Measurements from ENCODE around the gene CEP76.

DNA sequence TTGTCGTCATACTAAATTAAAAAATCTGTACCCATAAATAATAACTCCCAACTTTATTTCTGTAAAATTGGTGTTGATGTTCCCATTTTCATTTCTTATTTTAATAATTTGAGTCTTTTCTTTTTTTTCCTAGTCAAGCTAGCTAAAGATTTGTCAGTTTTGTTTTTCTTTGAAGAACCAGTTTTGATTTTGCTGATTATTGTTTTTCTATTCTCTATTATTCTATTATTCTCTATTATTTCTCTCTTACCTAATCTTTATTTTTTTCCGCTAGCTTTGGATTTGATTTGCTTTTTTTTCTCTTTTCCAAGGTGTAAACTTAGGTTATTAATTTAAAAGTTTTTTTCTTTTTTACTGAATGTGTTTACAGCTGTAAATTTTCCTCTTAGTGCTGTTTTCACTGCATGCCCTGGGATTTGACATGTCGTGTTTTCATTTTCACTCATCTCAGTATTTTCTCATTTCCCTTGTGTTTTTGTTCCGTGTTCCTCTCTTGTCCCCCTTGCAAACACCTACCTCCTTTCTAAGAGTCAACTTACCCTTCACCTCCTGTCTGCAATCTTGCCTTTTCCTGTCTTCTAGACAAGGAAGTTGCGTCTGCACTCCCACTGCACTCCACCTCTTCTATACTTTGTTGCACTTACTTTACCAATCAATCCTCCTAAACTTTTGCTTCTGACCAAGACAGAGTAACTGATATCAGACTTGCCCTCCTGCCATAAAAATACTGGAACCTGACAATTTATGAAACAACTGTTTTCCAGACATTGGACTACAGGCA, 19.2 kb upstream of the CEP76 start:
- TF ChIP-seq, protein P1, sequence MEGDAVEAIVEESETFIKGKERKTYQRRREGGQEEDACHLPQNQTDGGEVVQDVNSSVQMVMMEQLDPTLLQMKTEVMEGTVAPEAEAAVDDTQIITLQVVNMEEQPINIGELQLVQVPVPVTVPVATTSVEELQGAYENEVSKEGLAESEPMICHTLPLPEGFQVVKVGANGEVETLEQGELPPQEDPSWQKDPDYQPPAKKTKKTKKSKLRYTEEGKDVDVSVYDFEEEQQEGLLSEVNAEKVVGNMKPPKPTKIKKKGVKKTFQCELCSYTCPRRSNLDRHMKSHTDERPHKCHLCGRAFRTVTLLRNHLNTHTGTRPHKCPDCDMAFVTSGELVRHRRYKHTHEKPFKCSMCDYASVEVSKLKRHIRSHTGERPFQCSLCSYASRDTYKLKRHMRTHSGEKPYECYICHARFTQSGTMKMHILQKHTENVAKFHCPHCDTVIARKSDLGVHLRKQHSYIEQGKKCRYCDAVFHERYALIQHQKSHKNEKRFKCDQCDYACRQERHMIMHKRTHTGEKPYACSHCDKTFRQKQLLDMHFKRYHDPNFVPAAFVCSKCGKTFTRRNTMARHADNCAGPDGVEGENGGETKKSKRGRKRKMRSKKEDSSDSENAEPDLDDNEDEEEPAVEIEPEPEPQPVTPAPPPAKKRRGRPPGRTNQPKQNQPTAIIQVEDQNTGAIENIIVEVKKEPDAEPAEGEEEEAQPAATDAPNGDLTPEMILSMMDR (IDR thresholded peaks at IDR 0.05) = no peak
- TF ChIP-seq POLR2AphosphoS5 (IDR thresholded peaks at IDR 0.05) (no peak), POLR2A (IDR thresholded peaks at IDR 0.05) (no peak)
